Naive B cell (primary cell): Measurements from ENCODE around the gene JAG1. TPM values are rescaled to one million over a fixed set of nuclear protein-coding genes. Genes with fewer than 3 reads are reported as not detected.

Experiments
- ATAC-seq, 2 donors: fragments of 150-1000 bp; cut with Tn5 transposase; 2 replicates each; pipeline ENCODE4 v1.10.0; 2021; ENCODE audit warnings: low read depth in 2 of 2, mild to moderate bottlenecking in 2 of 2, moderate library complexity in 2 of 2
- DNase-seq: peaks from one replicate; pipeline ENCODE4 v3.0.0; 2022
- H3K27ac Mint-ChIP-seq, 6 donors: one replicate each; pipeline ENCODE4 v1.8.0; 2020 to 2022; ENCODE audit warnings: mild to moderate bottlenecking in 6 of 6, mixed read lengths in 6 of 6, moderate library complexity in 5 of 6, inconsistent platforms in 2 of 6
- H3K27me3 Mint-ChIP-seq, 3 donors: one replicate each; pipeline ENCODE4 v1.8.0; 2021 to 2022; ENCODE audit warnings: mixed read lengths in 3 of 3, mild to moderate bottlenecking in 1 of 3
- H3K36me3 Mint-ChIP-seq, 2 donors: one replicate each; pipeline ENCODE4 v1.8.0; 2020 to 2022; ENCODE audit warnings: mixed read lengths in 2 of 2, inconsistent platforms in 1 of 2, mild to moderate bottlenecking in 1 of 2
- H3K4me1 Mint-ChIP-seq, 3 donors: one replicate each; pipeline ENCODE4 v1.8.0; 2020 to 2022; ENCODE audit warnings: mixed read lengths in 3 of 3, inconsistent platforms in 1 of 3, mild to moderate bottlenecking in 1 of 3, moderate library complexity in 1 of 3
- H3K4me3 Mint-ChIP-seq, 8 donors: one replicate each; pipeline ENCODE4 v1.8.0; 2020 to 2022; ENCODE audit warnings: mild to moderate bottlenecking in 8 of 8, mixed read lengths in 8 of 8, moderate library complexity in 8 of 8, inconsistent platforms in 2 of 8
- H3K9me3 Mint-ChIP-seq, 7 donors: one replicate each; pipeline ENCODE4 v1.8.0; 2020 to 2022; ENCODE audit warnings: mixed read lengths in 7 of 7, mild to moderate bottlenecking in 5 of 7, inconsistent platforms in 2 of 7, moderate library complexity in 1 of 7
- polyA plus RNA-seq, 6 donors: library from polyadenylated mRNA; unstranded; fragments of 300-500 nt; fragmentation: Illumina TruSeq; gene quantifications; one replicate each; pipeline ENCODE4 v1.2.3, GENCODE V29; 2021; ENCODE audit warnings: low read depth in 6 of 6

JAG1 gene
- polyA plus RNA-seq, 6 donors from 2014 or later, result 0.05 to 0.06 (median 0.06) TPM; not detected in 3

GRCh38 chr20:10683537-10683936 lies 9.7 kb upstream of the JAG1 start:
- Mint-ChIP-seq H3K27me3 (peaks cover 20 to 32% (median 28%) of the 10 kb centered on the region in 3 donors), H3K36me3 (no peaks in the 10 kb centered on the region), H3K27ac (no peak overlapping the region), H3K4me1 (no peaks in the 10 kb centered on the region), H3K9me3 (no peaks in the 10 kb centered on the region), H3K4me3 (no peak overlapping the region)
- ATAC-seq (no peak), DNase-seq (no peak)

GRCh38 chr20:10682939-10683338 lies 9.1 kb upstream of the JAG1 start:
- Mint-ChIP-seq H3K4me1 (no peaks in the 10 kb centered on the region), H3K27me3 (peaks cover 18 to 32% (median 28%) of the 10 kb centered on the region in 3 donors), H3K27ac (no peak overlapping the region), H3K9me3 (no peaks in the 10 kb centered on the region), H3K36me3 (no peaks in the 10 kb centered on the region), H3K4me3 (no peak overlapping the region)
- ATAC-seq (no peak), DNase-seq (no peak)

- ATAC-seq (no peak), DNase-seq (no peak)
- H3K27ac Mint-ChIP-seq, result no peak overlapping the region
- no peak overlapping the region for H3K4me3 Mint-ChIP-seq
- no peaks in the 10 kb centered on the region for H3K36me3 Mint-ChIP-seq
- H3K4me1 Mint-ChIP-seq, result no peaks in the 10 kb centered on the region
- H3K9me3 Mint-ChIP-seq, result peaks cover 0 to 2% (median 0%) of the 10 kb centered on the region in 7 donors
- peaks cover 30 to 41% (median 35%) of the 10 kb centered on the region in 3 donors for H3K27me3 Mint-ChIP-seq
These were observed 7.7 kb upstream of the JAG1 start for GRCh38 chr20:10681494-10681893.

- Mint-ChIP-seq H3K9me3 (peaks cover 0 to 2% (median 0%) of the 10 kb centered on the region in 7 donors), H3K36me3 (no peaks in the 10 kb centered on the region), H3K27ac (peak overlapping the region in 1 of 6 donors; percentile 22), H3K4me1 (no peaks in the 10 kb centered on the region), H3K4me3 (peak overlapping the region in 1 of 8 donors; percentile 13), H3K27me3 (peaks cover 35 to 41% (median 38%) of the 10 kb centered on the region in 3 donors)
- DNase-seq, result no peak
- no peak for ATAC-seq
These were observed 6.8 kb upstream of the JAG1 start for GRCh38 chr20:10680571-10680970.

DNA sequence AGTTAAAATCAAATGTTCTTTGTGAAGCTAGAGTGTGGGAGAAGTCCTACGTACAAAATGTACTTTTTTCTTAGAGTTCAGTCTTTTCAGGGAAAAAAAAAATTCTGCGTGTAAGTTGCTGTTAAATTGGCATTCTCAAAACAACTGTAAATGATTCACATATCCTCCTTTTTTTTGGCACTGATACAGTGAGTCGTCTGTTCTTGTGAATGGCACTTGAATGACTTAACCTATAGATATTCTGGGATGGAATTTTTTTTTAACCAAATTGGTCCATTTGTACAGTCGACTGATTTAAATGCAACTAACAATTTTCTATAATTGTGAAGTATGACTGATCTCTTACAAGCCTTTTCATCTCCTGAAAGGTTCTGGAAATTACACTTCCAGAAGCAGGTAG lies 5.5 kb upstream of the JAG1 start:
- peaks cover 0 to 3% (median 0%) of the 10 kb centered on the region in 7 donors for H3K9me3 Mint-ChIP-seq

GRCh38 chr20:10676518-10676917 lies 2.7 kb upstream of the JAG1 start:
- DNase-seq (no peak), ATAC-seq (no peak)
- H3K27me3 Mint-ChIP-seq, result peaks cover 46 to 61% (median 53%) of the 10 kb centered on the region in 3 donors
- H3K9me3 Mint-ChIP-seq, result peaks cover 0 to 3% (median 0%) of the 10 kb centered on the region in 7 donors
- no peaks in the 10 kb centered on the region for H3K36me3 Mint-ChIP-seq
- H3K27ac Mint-ChIP-seq, result no peak overlapping the region
- H3K4me3 Mint-ChIP-seq, result peak overlapping the region in 1 of 8 donors; percentile 63
- peaks cover under 1 to 23% (median 20%) of the 10 kb centered on the region in 3 donors for H3K4me1 Mint-ChIP-seq

More for the DNA sequence above, 5.5 kb upstream of the JAG1 start:
- DNase-seq (no peak), ATAC-seq (no peak)
- Mint-ChIP-seq H3K4me1 (peaks cover 0 to 5% (median 4%) of the 10 kb centered on the region in 3 donors), H3K27me3 (peaks cover 43 to 48% (median 46%) of the 10 kb centered on the region in 3 donors), H3K36me3 (no peaks in the 10 kb centered on the region), H3K4me3 (no peak overlapping the region), H3K27ac (no peak overlapping the region)

DNA sequence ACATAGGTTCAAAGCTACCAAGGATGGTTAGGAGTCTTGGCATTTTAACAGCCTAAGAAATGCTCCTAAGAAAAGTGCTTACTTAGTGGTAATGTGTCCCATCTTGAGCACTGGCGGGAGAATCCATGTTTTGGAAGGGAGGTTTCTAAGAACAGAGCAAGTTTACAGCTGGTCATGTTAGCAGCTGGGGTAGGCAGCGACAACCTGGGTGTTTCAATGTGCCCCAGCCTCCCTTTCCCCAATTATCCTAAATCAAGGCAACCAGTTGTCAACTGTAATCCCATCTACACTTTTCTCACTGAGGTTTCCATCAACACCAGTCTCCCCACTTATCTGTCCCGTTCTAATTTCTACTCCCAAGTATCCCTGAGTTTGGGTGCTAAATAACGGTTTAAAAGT lies 1.6 kb upstream of the JAG1 start:
- no peak overlapping the region for H3K27ac Mint-ChIP-seq
- ATAC-seq (no peak), DNase-seq (no peak)
- H3K4me3 Mint-ChIP-seq, result peak overlapping the region in 7 of 8 donors; percentile 71 to 94 (median 79)
- H3K27me3 Mint-ChIP-seq, result peaks cover 51 to 68% (median 57%) of the 10 kb centered on the region in 3 donors
- peaks cover 11 to 33% (median 30%) of the 10 kb centered on the region in 3 donors for H3K4me1 Mint-ChIP-seq
- H3K36me3 Mint-ChIP-seq, result no peaks in the 10 kb centered on the region
- H3K9me3 Mint-ChIP-seq, result peaks cover 0 to 3% (median 0%) of the 10 kb centered on the region in 7 donors

DNA sequence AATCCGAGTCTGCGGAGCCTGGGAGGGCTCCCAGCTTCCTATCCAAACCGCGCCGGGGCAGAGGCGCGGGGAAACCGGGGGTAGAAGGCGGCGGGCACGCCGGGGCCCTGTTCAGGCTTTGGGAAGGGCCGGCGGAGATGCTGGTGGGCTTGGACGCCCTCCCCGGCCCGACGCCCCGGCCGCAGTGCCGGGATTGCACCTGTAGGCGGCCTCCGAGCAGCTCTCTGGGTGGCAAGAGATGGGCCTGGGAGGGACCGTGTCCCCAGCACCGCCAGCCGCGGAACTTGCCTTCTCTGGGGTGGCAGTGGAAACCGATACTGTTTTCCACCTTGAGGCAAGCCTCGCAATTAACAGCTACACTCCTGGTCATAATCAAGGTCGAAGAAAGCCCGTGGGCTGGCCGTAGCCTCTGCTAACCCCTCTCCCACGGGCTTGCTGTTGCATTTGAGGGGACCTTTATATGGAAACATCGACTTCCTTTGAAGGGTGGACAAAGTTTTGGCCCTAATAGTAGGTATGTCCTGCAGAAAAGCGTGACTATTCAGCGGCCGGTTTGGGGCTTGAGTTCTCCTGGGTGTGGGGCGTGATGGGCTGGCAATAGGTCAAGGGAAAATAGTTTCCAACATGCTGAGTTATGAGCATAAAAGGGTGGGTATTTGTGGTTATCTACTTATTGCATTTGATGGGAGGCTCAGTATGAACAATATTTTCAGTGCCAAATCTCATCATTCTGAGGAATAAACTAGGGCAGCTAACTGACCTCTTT lies 1.1 kb upstream of the JAG1 start:
- Mint-ChIP-seq H3K9me3 (peaks cover 0 to 3% (median 0%) of the 10 kb centered on the region in 7 donors), H3K4me3 (peak overlapping the region; percentile 71 to 94 (median 78)), H3K36me3 (no peaks in the 10 kb centered on the region), H3K4me1 (peaks cover 13 to 35% (median 35%) of the 10 kb centered on the region in 3 donors), H3K27ac (peak overlapping the region in 1 of 6 donors; percentile 2), H3K27me3 (peaks cover 56 to 74% (median 57%) of the 10 kb centered on the region in 3 donors)
- DNase-seq, result peak; percentile 33
- ATAC-seq, result peak; percentile 48 to 50

DNA sequence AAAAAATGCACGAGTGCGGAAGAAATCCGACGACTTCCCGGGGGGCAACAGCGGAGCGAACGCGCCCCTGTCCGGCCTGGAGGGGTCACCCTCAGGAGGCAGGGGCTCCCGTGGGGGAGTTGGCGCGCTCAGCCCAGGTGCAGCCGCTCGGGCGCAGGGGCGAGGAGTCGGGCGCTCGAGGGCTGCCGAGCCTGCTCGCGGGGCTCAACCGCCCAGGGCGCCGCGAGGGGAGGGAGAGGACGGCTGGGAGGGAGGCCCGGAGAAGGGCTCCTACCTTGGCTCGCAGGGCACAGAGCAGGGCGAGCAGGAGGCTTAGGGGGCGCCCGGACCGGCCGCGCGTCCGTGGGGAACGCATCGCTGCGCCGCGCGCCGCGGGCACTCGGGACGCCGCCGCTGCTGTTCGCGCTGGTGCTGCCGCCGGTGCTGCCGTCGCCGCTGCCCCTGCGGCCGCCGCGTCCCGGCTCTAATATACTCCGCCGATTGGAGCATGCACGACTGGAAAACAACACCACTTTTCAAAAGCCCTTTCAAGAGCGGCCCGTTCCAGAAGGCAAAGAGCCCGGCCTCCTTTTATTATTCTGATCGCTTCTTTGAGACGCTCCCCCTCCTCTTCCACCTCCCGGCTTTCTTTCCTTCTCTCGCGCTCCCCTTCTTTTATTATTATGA lies 490 bp downstream of the JAG1 start:
- Mint-ChIP-seq H3K27me3 (peaks cover 50 to 82% (median 63%) of the 10 kb centered on the region in 3 donors), H3K27ac (peak overlapping the region in 3 of 6 donors; percentile 62 to 82 (median 78)), H3K4me3 (peak overlapping the region; percentile 88 to 94 (median 92)), H3K4me1 (peaks cover 13 to 35% (median 35%) of the 10 kb centered on the region in 3 donors), H3K9me3 (peaks cover 0 to 3% (median 0%) of the 10 kb centered on the region in 7 donors), H3K36me3 (no peaks in the 10 kb centered on the region)
- ATAC-seq (no peak), DNase-seq (peak; percentile 8)

DNA sequence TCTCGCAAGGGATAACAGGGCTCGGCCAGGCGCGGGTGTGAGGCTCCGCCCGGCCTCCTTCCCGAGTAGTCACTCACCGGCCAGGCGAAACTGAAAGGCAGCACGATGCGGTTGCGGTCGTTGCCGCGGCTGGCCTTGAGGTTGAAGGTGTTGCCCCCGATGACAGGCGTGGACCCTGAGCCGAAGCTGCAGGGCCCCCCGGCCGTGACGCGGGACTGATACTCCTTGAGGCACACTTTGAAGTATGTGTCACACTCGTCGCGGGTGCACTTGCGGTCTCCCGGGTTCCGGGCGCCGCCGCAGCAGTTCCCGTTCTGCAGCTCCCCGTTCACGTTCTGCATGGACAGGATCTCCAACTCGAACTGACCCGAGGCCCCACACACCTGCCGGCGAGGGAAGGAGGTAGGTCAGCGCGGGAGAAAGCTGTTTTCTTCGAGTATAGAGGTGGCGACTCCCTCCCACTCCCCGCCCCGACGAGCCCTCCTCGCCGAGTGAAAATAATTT lies 1.1 kb downstream of the JAG1 start:
- peak; percentile 33 for DNase-seq
- H3K4me3 Mint-ChIP-seq, result peak overlapping the region; percentile 80 to 94 (median 90)
- H3K36me3 Mint-ChIP-seq, result no peaks in the 10 kb centered on the region
- no peak for ATAC-seq
- peaks cover 52 to 83% (median 63%) of the 10 kb centered on the region in 3 donors for H3K27me3 Mint-ChIP-seq
- peak overlapping the region in 3 of 6 donors; percentile 27 to 73 (median 60) for H3K27ac Mint-ChIP-seq
- H3K4me1 Mint-ChIP-seq, result peaks cover 13 to 35% (median 35%) of the 10 kb centered on the region in 3 donors
- peaks cover 0 to 3% (median 0%) of the 10 kb centered on the region in 7 donors for H3K9me3 Mint-ChIP-seq

DNA sequence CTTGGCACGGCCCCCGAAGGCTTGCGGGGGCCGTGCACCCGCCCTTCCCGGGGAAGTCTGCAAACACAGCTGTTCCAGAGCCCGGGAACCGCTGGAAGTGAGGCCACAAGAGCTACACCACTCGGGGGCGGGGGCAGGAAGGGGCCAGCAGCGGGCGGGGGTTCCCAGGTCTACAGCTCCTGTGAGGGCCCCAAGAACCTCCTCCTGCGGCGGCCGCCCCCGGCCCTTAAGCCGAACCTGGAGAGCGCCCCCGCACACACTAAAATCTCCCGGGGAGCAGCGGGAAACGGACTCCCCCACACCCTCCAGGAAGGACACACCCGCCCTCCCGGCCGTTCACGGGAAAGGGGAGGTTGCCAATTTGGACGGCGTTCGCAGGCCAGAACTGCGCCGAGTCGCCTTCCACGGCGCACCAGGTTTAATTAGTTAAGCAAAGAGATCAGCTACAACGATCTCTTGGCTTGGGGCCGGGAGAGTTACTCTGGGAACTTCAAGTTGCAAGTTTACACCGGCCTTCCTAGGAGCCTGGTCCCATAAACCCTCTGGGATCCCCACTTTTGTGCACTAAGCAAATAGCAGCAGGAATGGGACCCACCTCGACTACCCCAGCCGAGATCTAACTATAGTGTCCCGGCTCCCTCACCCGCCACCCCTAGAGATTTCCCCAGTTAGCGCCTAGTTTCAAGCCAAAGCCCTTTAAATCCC lies 1.7 kb downstream of the JAG1 start:
- ATAC-seq (no peak), DNase-seq (no peak)
- Mint-ChIP-seq H3K4me3 (peak overlapping the region; percentile 80 to 94 (median 90)), H3K36me3 (no peaks in the 10 kb centered on the region), H3K27me3 (peaks cover 52 to 83% (median 63%) of the 10 kb centered on the region in 3 donors), H3K9me3 (peaks cover 0 to 3% (median 0%) of the 10 kb centered on the region in 7 donors), H3K4me1 (peaks cover 13 to 35% (median 35%) of the 10 kb centered on the region in 3 donors), H3K27ac (peak overlapping the region in 1 of 6 donors; percentile 60)

- peak overlapping the region in 1 of 6 donors; percentile 30 for H3K27ac Mint-ChIP-seq
- ATAC-seq (peak; percentile 24 to 26), DNase-seq (no peak)
- peaks cover 45 to 84% (median 64%) of the 10 kb centered on the region in 3 donors for H3K27me3 Mint-ChIP-seq
- H3K9me3 Mint-ChIP-seq, result peaks cover 0 to 3% (median 0%) of the 10 kb centered on the region in 7 donors
- H3K4me1 Mint-ChIP-seq, result peaks cover 13 to 35% (median 35%) of the 10 kb centered on the region in 3 donors
- no peaks in the 10 kb centered on the region for H3K36me3 Mint-ChIP-seq
- H3K4me3 Mint-ChIP-seq, result peak overlapping the region; percentile 35 to 94 (median 70)
These were observed 2.4 kb downstream of the JAG1 start for GRCh38 chr20:10671221-10671918.
